ENCODE data around the gene GPRC5D. TPM values are rescaled to one million over a fixed set of nuclear protein-coding genes. Genes with fewer than 3 reads are reported as not detected.

Gene GPRC5D
- total RNA-seq, 2 donors from 2014 or later, result not detected

- H3K4me1 Mint-ChIP-seq (ENCODE audit: low read depth in 2 of 2), result no peaks in the 10 kb centered on the region
- DNase-seq (ENCODE audit: low spot score), result no peak
These were observed 12.1 kb downstream of the GPRC5D start for GRCh38 chr12:12939888-12940287.

GRCh38 chr12:12938541-12938940 lies 13.4 kb downstream of the GPRC5D start:
- ATAC-seq, result no peak
- Mint-ChIP-seq H3K27ac (no peak overlapping the region), H3K36me3 (no peaks in the 10 kb centered on the region), H3K27me3 (peaks cover 2 to 11% of the 10 kb centered on the region in 2 donors), H3K4me1 (ENCODE audit: low read depth in 2 of 2) (no peaks in the 10 kb centered on the region), H3K4me3 (no peak overlapping the region), H3K9me3 (no peaks in the 10 kb centered on the region)
- DNase-seq (ENCODE audit: low spot score), result no peak

More at GRCh38 chr12:12939888-12940287, 12.1 kb downstream of the GPRC5D start:
- Mint-ChIP-seq H3K36me3 (no peaks in the 10 kb centered on the region), H3K9me3 (no peaks in the 10 kb centered on the region), H3K27ac (no peak overlapping the region), H3K27me3 (peaks cover 4 to 15% of the 10 kb centered on the region in 2 donors), H3K4me3 (no peak overlapping the region)
- no peak for ATAC-seq

DNA sequence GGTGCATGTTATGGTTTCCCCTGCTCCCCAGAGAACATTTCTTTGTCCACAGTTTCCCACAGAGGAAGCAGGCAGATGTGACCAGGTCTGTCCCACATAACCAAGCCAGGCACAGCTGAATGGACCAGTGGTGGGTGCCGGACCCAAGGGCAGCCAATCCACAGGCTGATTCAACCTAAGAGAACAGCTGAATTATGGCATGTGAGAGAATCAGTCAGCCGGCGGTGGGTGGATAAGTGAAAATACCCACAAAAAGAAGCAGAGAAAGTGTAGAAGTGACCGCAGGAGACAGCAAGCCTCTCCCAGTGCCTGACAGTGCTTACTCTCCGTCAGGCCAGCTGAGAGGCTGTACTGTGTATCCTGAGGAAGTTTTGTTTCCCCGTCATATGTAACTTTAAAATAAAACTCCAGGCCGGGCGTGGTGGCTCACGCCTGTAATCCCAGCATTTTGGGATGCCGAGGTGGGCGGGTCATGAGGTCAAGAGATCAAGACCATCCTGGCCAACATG lies 14.9 kb downstream of the GPRC5D start:
- Mint-ChIP-seq H3K36me3 (no peaks in the 10 kb centered on the region), H3K27me3 (peaks cover 2 to 11% of the 10 kb centered on the region in 2 donors), H3K4me3 (no peak overlapping the region), H3K4me1 (ENCODE audit: low read depth in 2 of 2) (no peaks in the 10 kb centered on the region), H3K27ac (no peak overlapping the region), H3K9me3 (no peaks in the 10 kb centered on the region)
- no peak for DNase-seq (ENCODE audit: low spot score)
- ATAC-seq, result no peak

DNA sequence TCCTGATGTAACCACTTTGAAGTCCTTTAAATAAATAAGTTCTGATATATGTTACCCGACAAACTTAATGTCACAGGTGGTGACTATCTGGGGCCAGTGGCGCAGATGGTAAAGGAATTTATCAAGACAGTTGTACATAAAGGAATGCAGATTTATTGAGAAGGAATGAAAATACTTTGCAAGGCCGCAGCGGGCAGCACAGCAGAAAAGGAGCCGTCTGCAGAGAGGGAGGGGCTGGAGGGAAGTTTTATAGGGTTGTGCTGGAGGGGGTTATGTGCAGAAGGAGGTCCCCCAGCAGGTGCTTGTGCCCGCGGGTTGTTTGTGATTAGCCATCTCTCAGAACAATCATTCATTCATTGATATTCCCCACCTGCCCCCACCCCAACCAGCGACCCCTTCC lies 17.4 kb downstream of the GPRC5D start:
- H3K4me3 Mint-ChIP-seq, result no peak overlapping the region
- ATAC-seq (no peak), DNase-seq (ENCODE audit: low spot score) (no peak)
- H3K27ac Mint-ChIP-seq, result no peak overlapping the region
- no peaks in the 10 kb centered on the region for H3K9me3 Mint-ChIP-seq
- peaks cover 0 to 5% of the 10 kb centered on the region in 2 donors for H3K4me1 Mint-ChIP-seq (ENCODE audit: low read depth in 2 of 2)
- peaks cover 1 to 2% of the 10 kb centered on the region in 2 donors for H3K27me3 Mint-ChIP-seq
- H3K36me3 Mint-ChIP-seq, result no peaks in the 10 kb centered on the region

DNA sequence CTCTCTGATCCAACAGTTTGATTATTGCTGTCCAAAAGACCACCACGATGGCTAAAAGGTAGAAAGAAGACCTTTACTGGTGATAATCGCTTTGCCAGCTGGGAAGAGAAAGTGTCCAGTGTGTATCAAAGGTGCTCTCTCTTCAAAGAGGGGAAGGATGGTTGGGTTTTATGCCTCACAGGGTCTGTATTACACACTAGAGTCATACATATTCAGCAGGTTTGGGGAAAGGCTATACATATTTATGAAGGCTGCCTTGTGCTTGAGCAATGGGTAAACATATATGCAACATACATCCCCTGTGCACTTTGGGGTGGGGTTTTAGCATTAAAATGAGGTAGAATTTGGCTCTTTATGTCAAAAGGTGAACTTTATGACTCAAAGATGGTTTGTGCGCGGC lies 18.2 kb downstream of the GPRC5D start:
- Mint-ChIP-seq H3K27ac (no peak overlapping the region), H3K4me3 (no peak overlapping the region), H3K4me1 (ENCODE audit: low read depth in 2 of 2) (peaks cover 0 to 5% of the 10 kb centered on the region in 2 donors), H3K27me3 (peaks cover 0 to 2% of the 10 kb centered on the region in 2 donors), H3K9me3 (no peaks in the 10 kb centered on the region), H3K36me3 (no peaks in the 10 kb centered on the region)
- DNase-seq (ENCODE audit: low spot score) (no peak), ATAC-seq (no peak)

DNA sequence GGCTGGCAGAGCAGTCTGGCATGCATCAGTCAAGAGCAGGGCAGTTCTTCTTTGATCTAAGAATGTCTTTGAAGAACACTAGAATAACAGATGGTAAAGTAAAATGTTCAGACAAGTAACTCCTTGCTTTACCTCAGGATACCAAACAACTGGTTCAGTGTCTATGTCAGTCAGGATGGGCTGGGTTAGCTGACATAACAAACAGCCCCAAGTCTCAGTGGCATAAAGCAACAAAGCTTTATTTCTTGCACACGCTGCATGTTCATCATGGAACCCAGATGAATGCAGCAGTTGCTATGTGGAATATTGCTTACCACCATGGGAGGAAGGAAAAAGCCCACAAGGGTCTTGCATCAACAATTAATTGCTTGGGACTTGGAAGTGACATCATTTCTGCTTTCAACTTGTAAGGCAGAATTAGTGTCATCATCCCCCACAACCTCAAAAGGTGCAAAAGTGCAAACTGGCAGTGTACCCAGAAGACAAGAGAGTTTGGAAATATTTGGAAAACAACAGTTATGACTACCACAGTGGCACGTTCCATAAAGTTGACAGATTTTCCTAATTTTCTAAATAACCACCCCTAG lies 21.2 kb downstream of the GPRC5D start:
- no peaks in the 10 kb centered on the region for H3K36me3 Mint-ChIP-seq
- ATAC-seq, result no peak
- no peaks in the 10 kb centered on the region for H3K9me3 Mint-ChIP-seq
- peaks cover 0 to 5% of the 10 kb centered on the region in 2 donors for H3K4me1 Mint-ChIP-seq (ENCODE audit: low read depth in 2 of 2)
- no peak overlapping the region for H3K4me3 Mint-ChIP-seq
- no peak for DNase-seq (ENCODE audit: low spot score)
- no peak overlapping the region for H3K27ac Mint-ChIP-seq
- peaks cover 0 to 4% of the 10 kb centered on the region in 2 donors for H3K27me3 Mint-ChIP-seq

DNA sequence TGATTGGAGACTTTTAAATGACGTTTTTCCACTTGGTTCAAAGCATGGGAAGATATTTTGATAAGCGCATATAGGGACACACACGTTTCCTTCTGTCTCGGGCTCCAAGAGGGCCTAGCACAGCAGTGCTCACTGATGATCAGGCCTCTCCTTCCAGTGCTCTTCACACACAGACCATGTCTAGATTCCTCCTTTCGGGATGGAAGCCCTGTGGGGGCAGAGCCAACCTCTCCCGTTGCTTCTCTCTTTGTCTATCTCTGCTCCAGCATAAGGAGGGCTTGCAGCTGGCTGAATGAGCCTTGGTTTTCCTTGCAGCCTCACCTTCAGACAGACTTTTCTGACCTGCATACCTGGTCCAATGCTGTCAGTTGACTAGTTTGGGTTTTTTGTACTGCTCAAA lies 22.3 kb downstream of the GPRC5D start:
- Mint-ChIP-seq H3K36me3 (no peaks in the 10 kb centered on the region), H3K27ac (no peak overlapping the region), H3K4me1 (ENCODE audit: low read depth in 2 of 2) (peaks cover 0 to 5% of the 10 kb centered on the region in 2 donors), H3K27me3 (peaks cover 5 to 10% of the 10 kb centered on the region in 2 donors), H3K4me3 (no peak overlapping the region), H3K9me3 (no peaks in the 10 kb centered on the region)
- ATAC-seq (no peak), DNase-seq (ENCODE audit: low spot score) (no peak)

DNA sequence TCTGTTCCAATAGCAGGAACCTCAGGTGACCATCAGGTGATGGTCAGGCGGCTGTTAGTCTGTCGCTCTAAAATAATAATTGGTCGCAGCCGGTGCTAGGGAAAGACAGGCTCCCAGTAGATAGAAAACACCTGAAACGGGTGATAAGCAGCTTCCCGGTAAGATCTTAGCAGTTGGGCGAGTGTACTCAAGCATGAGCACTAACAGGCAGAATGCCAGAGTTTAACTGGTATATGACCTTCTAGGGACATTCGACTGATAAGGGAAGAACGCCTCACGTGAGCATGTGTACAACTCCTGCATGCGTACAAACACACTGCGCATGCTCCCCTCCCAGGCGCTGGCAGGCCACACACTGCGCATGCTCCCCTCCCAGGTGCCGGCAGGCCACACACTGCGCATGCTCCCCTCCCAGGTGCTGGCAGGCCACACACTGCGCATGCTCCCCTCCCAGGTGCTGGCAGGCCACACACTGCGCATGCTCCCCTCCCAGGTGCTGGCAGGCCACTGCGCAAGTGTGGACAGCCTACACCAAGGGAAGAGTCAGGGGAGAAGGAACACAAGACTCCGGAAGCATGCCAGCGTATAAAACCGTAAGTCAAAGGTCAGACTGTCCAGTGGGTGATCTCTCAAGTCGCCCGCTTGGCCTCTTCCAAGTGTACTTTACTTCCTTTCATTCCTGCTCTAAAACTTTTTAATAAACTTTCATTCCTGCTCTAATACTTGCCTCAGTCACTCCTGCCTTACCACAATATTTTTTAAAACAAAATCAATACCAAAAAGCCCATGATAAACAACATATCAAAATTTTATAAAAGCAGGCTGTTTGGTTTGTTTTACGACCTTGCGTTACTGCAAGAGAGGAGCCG lies 24.5 kb downstream of the GPRC5D start:
- no peaks in the 10 kb centered on the region for H3K9me3 Mint-ChIP-seq
- H3K36me3 Mint-ChIP-seq, result no peaks in the 10 kb centered on the region
- ATAC-seq (peak in 1 of 2 donors; percentile 74), DNase-seq (ENCODE audit: low spot score) (peak; percentile 63)
- H3K27ac Mint-ChIP-seq, result no peak overlapping the region
- H3K4me1 Mint-ChIP-seq (ENCODE audit: low read depth in 2 of 2), result peaks cover 0 to 5% of the 10 kb centered on the region in 2 donors
- H3K27me3 Mint-ChIP-seq, result peaks cover 7 to 10% of the 10 kb centered on the region in 2 donors
- no peak overlapping the region for H3K4me3 Mint-ChIP-seq

DNA sequence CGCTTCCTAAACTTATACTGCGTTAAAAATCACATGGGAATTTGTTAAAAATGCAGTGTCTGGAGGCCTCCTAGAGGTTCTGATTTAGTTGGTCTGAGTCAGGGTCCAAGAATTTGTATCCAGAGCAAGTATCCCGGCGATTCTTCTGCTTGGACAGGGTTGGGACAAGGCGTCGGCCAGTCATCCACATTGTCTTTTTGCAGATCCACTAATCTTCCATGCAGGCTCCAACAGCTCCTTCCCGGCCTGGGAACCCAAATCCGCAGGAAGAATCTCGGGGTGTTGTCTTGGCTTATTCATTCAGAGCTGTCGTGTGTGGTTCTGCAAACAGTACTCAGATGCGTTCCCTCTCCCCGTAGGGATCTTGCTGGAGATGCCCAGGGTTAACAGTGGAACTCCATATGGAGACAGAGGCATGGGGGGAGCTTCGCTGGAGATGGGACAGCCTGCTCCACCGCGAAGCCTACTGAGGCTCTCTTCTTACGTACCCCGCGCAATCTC lies 25.3 kb downstream of the GPRC5D start:
- H3K9me3 Mint-ChIP-seq, result no peaks in the 10 kb centered on the region
- no peak overlapping the region for H3K4me3 Mint-ChIP-seq
- ATAC-seq (no peak), DNase-seq (ENCODE audit: low spot score) (no peak)
- H3K4me1 Mint-ChIP-seq (ENCODE audit: low read depth in 2 of 2), result peaks cover 0 to 5% of the 10 kb centered on the region in 2 donors
- peaks cover 7 to 10% of the 10 kb centered on the region in 2 donors for H3K27me3 Mint-ChIP-seq
- H3K27ac Mint-ChIP-seq, result no peak overlapping the region
- no peaks in the 10 kb centered on the region for H3K36me3 Mint-ChIP-seq

DNA sequence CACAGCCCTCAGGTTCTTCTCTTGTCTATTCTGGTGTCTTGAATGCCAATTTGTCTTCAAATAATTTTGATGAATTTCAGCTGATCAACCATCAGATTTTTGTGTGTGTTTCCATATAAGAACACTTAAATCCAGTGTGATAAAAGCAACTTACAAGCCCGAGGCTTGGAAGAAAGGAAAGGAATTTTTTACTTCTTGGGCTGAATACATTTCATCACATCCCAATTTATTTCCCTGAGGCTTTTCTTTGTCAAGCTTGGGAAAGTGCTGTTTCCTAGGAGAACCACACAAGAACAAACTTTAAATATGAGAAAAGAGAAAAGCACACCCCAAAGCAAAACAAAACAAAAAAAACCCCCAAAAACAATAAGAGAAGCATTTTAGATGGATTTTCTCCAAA lies 26.6 kb downstream of the GPRC5D start:
- Mint-ChIP-seq H3K4me1 (ENCODE audit: low read depth in 2 of 2) (peaks cover 0 to 1% of the 10 kb centered on the region in 2 donors), H3K9me3 (no peaks in the 10 kb centered on the region), H3K27ac (no peak overlapping the region), H3K36me3 (no peaks in the 10 kb centered on the region), H3K27me3 (peaks cover 7 to 10% of the 10 kb centered on the region in 2 donors), H3K4me3 (no peak overlapping the region)
- no peak for DNase-seq (ENCODE audit: low spot score)
- no peak for ATAC-seq

DNA sequence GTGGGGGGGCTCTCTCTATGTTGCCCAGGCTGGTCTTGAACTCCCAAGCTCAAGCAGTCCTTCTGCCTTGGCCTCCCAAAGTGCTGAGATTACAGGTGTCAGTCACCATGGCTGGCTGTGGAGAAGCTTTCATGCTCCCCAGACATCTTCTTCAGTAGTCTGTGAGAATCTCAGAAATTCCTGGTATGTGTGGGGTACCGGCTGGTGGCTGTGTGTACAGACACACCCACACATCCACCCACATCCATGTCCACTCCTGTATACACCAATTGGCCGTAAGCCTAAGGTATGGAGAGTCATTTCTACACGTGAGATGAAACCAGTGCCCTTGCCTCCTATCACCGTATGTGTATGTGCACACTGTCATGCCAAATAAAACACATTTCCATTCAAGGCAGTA lies 27.8 kb downstream of the GPRC5D start:
- Mint-ChIP-seq H3K4me3 (no peak overlapping the region), H3K27me3 (peaks cover 7 to 15% of the 10 kb centered on the region in 2 donors), H3K36me3 (no peaks in the 10 kb centered on the region), H3K27ac (no peak overlapping the region), H3K9me3 (no peaks in the 10 kb centered on the region), H3K4me1 (ENCODE audit: low read depth in 2 of 2) (no peaks in the 10 kb centered on the region)
- DNase-seq (ENCODE audit: low spot score) (no peak), ATAC-seq (no peak)

GRCh38 chr12:12922978-12923377 lies 29.0 kb downstream of the GPRC5D start:
- Mint-ChIP-seq H3K4me1 (ENCODE audit: low read depth in 2 of 2) (no peaks in the 10 kb centered on the region), H3K4me3 (no peak overlapping the region), H3K27ac (no peak overlapping the region), H3K27me3 (peaks cover 9 to 15% of the 10 kb centered on the region in 2 donors), H3K9me3 (no peaks in the 10 kb centered on the region), H3K36me3 (no peaks in the 10 kb centered on the region)
- no peak for DNase-seq (ENCODE audit: low spot score)
- ATAC-seq, result no peak

- ATAC-seq, result no peak
- Mint-ChIP-seq H3K4me3 (no peak overlapping the region), H3K27me3 (peaks cover 13 to 22% of the 10 kb centered on the region in 2 donors), H3K36me3 (no peaks in the 10 kb centered on the region), H3K27ac (no peak overlapping the region), H3K9me3 (no peaks in the 10 kb centered on the region), H3K4me1 (ENCODE audit: low read depth in 2 of 2) (no peaks in the 10 kb centered on the region)
- no peak for DNase-seq (ENCODE audit: low spot score)
These were observed 29.8 kb downstream of the GPRC5D start for GRCh38 chr12:12922191-12922616.

Measured in natural killer cell treated with Interleukin-12 subunit alpha and Interleukin-12 subunit beta and Interleukin-15 and Interleukin-18, amount 100 ng/mL, for 72 hours (primary cell).